H1 (cell line): ENCODE data around the gene FOXP4. TPM values are rescaled to one million over a fixed set of nuclear protein-coding genes. Genes with fewer than 3 reads are reported as not detected.

Experiments used
- CTCF ChIA-PET: fragments of 300-600 bp; sonication (Branson Sonifier 250); formaldehyde crosslinking; loops from one replicate; lab custom pipeline; 2021; ENCODE audit not compliant: partially characterized antibody; lab: Charles Lee
- POLR2A ChIA-PET: fragments of 300-600 bp; sonication (Branson Sonifier 250); formaldehyde crosslinking; loops from one replicate; lab custom pipeline; 2021; ENCODE audit warnings: inconsistent platforms; ENCODE audit not compliant: partially characterized antibody; lab: Charles Lee
- DNase-seq, 2 experiments: peaks; one replicate each; pipeline versions ENCODE4 v3.0.0 to v3.0.0-alpha.2; 2010 to 2022; ENCODE audit warnings: low spot score in 2 of 2, low read depth in 1 of 2, mixed read lengths in 1 of 2
- FAIRE-seq: peaks from 2 replicates; lab custom pipeline; 2011; peaks lifted over from hg19 to GRCh38; lab: Jason Lieb, UNC
- H2AFZ ChIP-seq: 2 replicates; pipeline ENCODE4 v1.8.1; 2012; ENCODE audit warnings: low read length, inconsistent platforms
- H2AK5ac ChIP-seq: 2 replicates; pipeline ENCODE4 v1.6.1; 2013; ENCODE audit warnings: low read depth, low read length
- H2BK120ac ChIP-seq: replicated peaks from 2 replicates; pipeline ENCODE3; 2013; ENCODE audit warnings: low read depth, low read length, inconsistent platforms
- H2BK12ac ChIP-seq: 2 replicates; pipeline ENCODE4 v1.6.1; 2013; ENCODE audit warnings: low read depth, low read length
- H2BK15ac ChIP-seq: 2 replicates; pipeline ENCODE4 v1.6.1; 2013; ENCODE audit warnings: low read length
- H2BK20ac ChIP-seq: 2 replicates; pipeline ENCODE4 v1.6.1; 2013; ENCODE audit warnings: low read length
- H2BK5ac ChIP-seq: 2 replicates; pipeline ENCODE4 v1.6.1; 2013; ENCODE audit warnings: low read depth, low read length
- H3K14ac ChIP-seq: 2 replicates; pipeline ENCODE4 v1.6.1; 2013; ENCODE audit warnings: inconsistent platforms; ENCODE audit not compliant: insufficient read length
- H3K18ac ChIP-seq: 2 replicates; pipeline ENCODE4 v1.6.1; 2013; ENCODE audit warnings: low read length; ENCODE audit errors: extremely low read depth
- H3K23ac ChIP-seq: 2 replicates; pipeline ENCODE4 v1.6.1; 2013; ENCODE audit warnings: inconsistent platforms; ENCODE audit not compliant: insufficient read length
- H3K23me2 ChIP-seq: 2 replicates; pipeline ENCODE4 v1.6.1; 2013; ENCODE audit warnings: low read depth, low read length
- H3K27ac ChIP-seq: 2 replicates; pipeline ENCODE4 v1.6.1; 2011; ENCODE audit warnings: low read depth, low read length, inconsistent platforms
- H3K27me3 ChIP-seq, 4 experiments: replicated peaks in 1 of 4; 1 replicate in 1 of 4; 2 replicates in 3 of 4; pipeline versions ENCODE4 v1.6.1 to v1.8.1; 2011 to 2013; ENCODE audit warnings: low read length in 3 of 4, mild to moderate bottlenecking in 3 of 4, inconsistent platforms in 2 of 4, mixed read lengths in 2 of 4, moderate library complexity in 1 of 4; ENCODE audit not compliant: control insufficient read depth in 3 of 4, insufficient read depth in 3 of 4; ENCODE audit errors: extremely low read depth in 1 of 4
- H3K36me3 ChIP-seq, 4 experiments: 2 replicates each; pipeline versions ENCODE4 v1.6.1 to v1.8.1; 2011 to 2013; ENCODE audit warnings: mild to moderate bottlenecking in 4 of 4, low read length in 3 of 4, moderate library complexity in 2 of 4, control low read depth in 1 of 4, inconsistent platforms in 1 of 4; ENCODE audit not compliant: insufficient read depth in 4 of 4, control insufficient read depth in 2 of 4
- H3K4ac ChIP-seq: replicated peaks from 2 replicates; pipeline ENCODE3; 2013; ENCODE audit warnings: low read length, low read depth, mixed read lengths, inconsistent platforms; ENCODE audit not compliant: insufficient read length
- H3K4me1 ChIP-seq, 4 experiments: replicated peaks in 1 of 4; 1 replicate in 1 of 4; 2 replicates in 3 of 4; pipeline versions ENCODE4 v1.6.1 to v1.8.1; 2011 to 2013; ENCODE audit warnings: low read length in 3 of 4, inconsistent platforms in 2 of 4, mixed read lengths in 1 of 4; ENCODE audit not compliant: insufficient read depth in 4 of 4, control insufficient read depth in 3 of 4
- H3K4me2 ChIP-seq, 2 experiments: 2 replicates each; pipeline versions ENCODE4 v1.6.1 to v1.8.1; 2011 to 2013; ENCODE audit warnings: low read depth in 2 of 2, low read length in 2 of 2, control low read depth in 1 of 2, inconsistent platforms in 1 of 2, mild to moderate bottlenecking in 1 of 2; ENCODE audit not compliant: insufficient read depth in 1 of 2
- H3K4me3 ChIP-seq, 4 experiments: fragments of 200-600, 300-600 bp in 1 of 4; sonication (generic), shearing (Covaris generic), sonication (Bioruptor Twin) in 1 of 4; 2 replicates each; pipeline versions ENCODE4 v1.5.1 to v1.8.1; 2011 to 2016; ENCODE audit warnings: low read length in 4 of 4, low read depth in 3 of 4, control low read depth in 2 of 4, inconsistent platforms in 2 of 4, mild to moderate bottlenecking in 2 of 4, mixed read lengths in 1 of 4, moderate library complexity in 1 of 4; ENCODE audit not compliant: insufficient read depth in 2 of 4; ENCODE audit errors: extremely low read depth in 1 of 4
- H3K56ac ChIP-seq: replicated peaks from 2 replicates; pipeline ENCODE3; 2013; ENCODE audit warnings: low read depth, mild to moderate bottlenecking, mixed read lengths, low read length, inconsistent platforms; ENCODE audit not compliant: insufficient read length
- H3K79me1 ChIP-seq: 2 replicates; pipeline ENCODE4 v1.6.1; 2013; ENCODE audit warnings: low read depth, low read length, control low read depth
- H3K79me2 ChIP-seq, 2 experiments: 2 replicates each; pipeline versions ENCODE4 v1.6.1 to v1.8.1; 2012 to 2013; ENCODE audit warnings: low read length in 2 of 2, mild to moderate bottlenecking in 2 of 2, inconsistent platforms in 1 of 2; ENCODE audit not compliant: insufficient read depth in 2 of 2, control insufficient read depth in 1 of 2
- H3K9ac ChIP-seq, 4 experiments: replicated peaks in 1 of 4; 1 replicate in 1 of 4; 2 replicates in 3 of 4; pipeline versions ENCODE4 v1.6.1 to v1.8.1; 2011 to 2013; ENCODE audit warnings: low read depth in 3 of 4, low read length in 3 of 4, control low read depth in 2 of 4, mild to moderate bottlenecking in 2 of 4, moderate library complexity in 2 of 4, inconsistent platforms in 1 of 4; ENCODE audit errors: extremely low read depth in 1 of 4
- H3K9me3 ChIP-seq, 2 experiments: 2 replicates each; pipeline versions ENCODE4 v1.6.1 to v1.8.1; 2012 to 2013; ENCODE audit warnings: mild to moderate bottlenecking in 2 of 2, moderate library complexity in 2 of 2, control low read depth in 1 of 2, inconsistent platforms in 1 of 2, low read depth in 1 of 2, low read length in 1 of 2, mixed read lengths in 1 of 2; ENCODE audit not compliant: insufficient read depth in 2 of 2
- H4K20me1 ChIP-seq, 2 experiments: replicated peaks in 1 of 2; 2 replicates each; pipeline versions ENCODE3 to v1.8.1; 2011 to 2013; ENCODE audit warnings: inconsistent platforms in 2 of 2, low read length in 2 of 2, mild to moderate bottlenecking in 1 of 2; ENCODE audit not compliant: insufficient read depth in 2 of 2, control insufficient read depth in 1 of 2
- H4K5ac ChIP-seq: 2 replicates; pipeline ENCODE4 v1.6.1; 2013; ENCODE audit warnings: low read length, low read depth, mixed read lengths, inconsistent platforms; ENCODE audit not compliant: insufficient read length
- H4K8ac ChIP-seq: 2 replicates; pipeline ENCODE4 v1.8.0; 2013; ENCODE audit warnings: mild to moderate bottlenecking, moderate library complexity, low read length, inconsistent platforms; ENCODE audit not compliant: insufficient read depth; ENCODE audit errors: extremely low read depth
- H4K91ac ChIP-seq: replicated peaks from 2 replicates; pipeline ENCODE3; 2013; ENCODE audit warnings: low read length, mixed read lengths, inconsistent platforms; ENCODE audit not compliant: insufficient read length
- ASH2L ChIP-seq: fragments of 200-600, 300-600 bp; sonication (generic); IDR thresholded peaks from one replicate; pipeline ENCODE4 v1.7.1; 2017; ENCODE audit warnings: low read length
- ATF2 ChIP-seq: IDR thresholded peaks from 2 replicates; pipeline ENCODE4 v1.6.1; 2012; ENCODE audit warnings: low read length, inconsistent platforms
- CEBPB ChIP-seq: IDR thresholded peaks from 2 replicates; pipeline ENCODE4 v1.6.1; 2012; ENCODE audit warnings: low read depth, low read length
- E2F6 ChIP-seq: IDR thresholded peaks from 2 replicates; pipeline ENCODE4 v1.6.1; 2012; ENCODE audit warnings: inconsistent platforms
- JUND ChIP-seq: IDR thresholded peaks from 2 replicates; pipeline ENCODE4 v1.6.1; 2011; ENCODE audit warnings: mild to moderate bottlenecking, improper control_type of control experiment, low read length
- NANOG ChIP-seq: IDR thresholded peaks from 2 replicates; pipeline ENCODE4 v1.6.1; 2011; ENCODE audit warnings: low read length, low read depth, mild to moderate bottlenecking, inconsistent platforms; ENCODE audit not compliant: insufficient read depth, poor library complexity, severe bottlenecking
- POLR2AphosphoS5 ChIP-seq: IDR thresholded peaks from 2 replicates; pipeline ENCODE4 v1.6.1; 2011; ENCODE audit warnings: low read depth, low read length
- RFX5 ChIP-seq: IDR thresholded peaks from 2 replicates; pipeline ENCODE4 v1.6.1; 2011; ENCODE audit warnings: low read depth, low read length, improper control_type of control experiment, borderline replicate concordance
- SIN3A ChIP-seq, 2 experiments: IDR thresholded peaks in 1 of 2; conservative IDR thresholded peaks in 1 of 2; 2 replicates each; pipeline ENCODE4 v1.6.1; 2011 to 2012; ENCODE audit warnings: low read length in 2 of 2, improper control_type of control experiment in 1 of 2, low read depth in 1 of 2, mild to moderate bottlenecking in 1 of 2
- SRF ChIP-seq: IDR thresholded peaks from 2 replicates; pipeline ENCODE4 v1.6.1; 2011; ENCODE audit warnings: mild to moderate bottlenecking, low read depth, low read length, moderate library complexity
- TEAD4 ChIP-seq: IDR thresholded peaks from 2 replicates; pipeline ENCODE4 v1.6.1; 2012; ENCODE audit warnings: low read depth, low read length, inconsistent platforms, mixed read lengths
- WGBS, 2 experiments: shearing (Covaris generic) in 1 of 2; methylation state at CpG; one replicate each; pipeline versions ENCODE4 v1.1.6 to v1.1.7; 2013 to 2015; ENCODE audit warnings: low lambda C conversion rate in 2 of 2, mixed read lengths in 2 of 2, inconsistent platforms in 1 of 2, low coverage in 1 of 2, missing lambda C conversion rate in 1 of 2; ENCODE audit not compliant: insufficient replicate concordance in 2 of 2, insufficient coverage in 1 of 2, insufficient read length in 1 of 2; ENCODE audit errors: extremely low coverage in 1 of 2, missing lambda C conversion rate in 1 of 2; 5-methylcytosine and 5-hydroxymethylcytosine counted together
- polyA plus RNA-seq, 7 experiments: library from polyadenylated mRNA; depleted of rRNA in 3 of 7; stranded (reverse) in 5 of 7; unstranded in 2 of 7; fragments of >200 nt in 5 of 7; fragments of 200-250 nt in 2 of 7; gene quantifications; 1 replicate in 5 of 7; 2 replicates in 1 of 7; 4 replicates in 1 of 7; pipeline versions ENCODE4 v1.2.1 to v1.2.3, GENCODE V29; 2011 to 2013; ENCODE audit warnings: missing spikeins in 2 of 7, mixed read lengths in 2 of 7
- total RNA-seq: library from RNA; stranded (reverse); fragmentation: NEBNext Ultra II Directional; extraction: Animal tissue kit (Norgen Biotek cat#: 25700); gene quantifications from 2 replicates; pipeline ENCODE4 v1.2.1, GENCODE V29; 2021

FOXP4 gene
- total and polyA plus RNA-seq, 2 of the 8 experiments (the other 6 are each of a cell fraction or from before 2014, with no cell fraction given), result 4.8 to 13.3 TPM

GRCh38 chr6:41576667-41577066 is 30.5 kb downstream of the FOXP4 start:
- Histone ChIP-seq H3K4ac (peak overlapping the region; percentile 27), H3K36me3 (no peaks in the 10 kb centered on the region), H4K5ac (no peak overlapping the region), H4K20me1 (no peaks in the 10 kb centered on the region), H3K4me3 (no peak overlapping the region), H2BK20ac (peak overlapping the region; percentile 92; the same call in 1 of the 2 replicates), H4K91ac (peak overlapping the region; percentile 51), H3K9ac (no peak overlapping the region), H3K56ac (no peak overlapping the region), H2BK12ac (0 out of 2 replicates have a peak overlapping the region, but pooled peaks have one; percentile 44), H2BK15ac (peak overlapping the region; percentile 99; the same call in 1 of the 2 replicates), H3K23me2 (no peaks in the 10 kb centered on the region), H3K79me1 (no peaks in the 10 kb centered on the region), H3K27ac (no peak overlapping the region), H3K23ac (no peak overlapping the region), H3K9me3 (no peaks in the 10 kb centered on the region), H2AFZ (no peak overlapping the region), H3K79me2 (no peaks in the 10 kb centered on the region), H2BK5ac (0 out of 2 replicates have a peak overlapping the region, but pooled peaks have one; percentile 100), H3K4me2 (no peak overlapping the region), H3K4me1 (peaks cover 26 to 39% (median 28%) of the 10 kb centered on the region in 4 experiments), H3K14ac (no peak overlapping the region), H4K8ac (no peak overlapping the region), H2AK5ac (peak overlapping the region; percentile 89; the same call in 1 of the 2 replicates), H3K27me3 (no peaks in the 10 kb centered on the region), H2BK120ac (no peak overlapping the region), H3K18ac (peak overlapping the region; percentile 65)
- CTCF ChIA-PET, result interaction anchor here (1.0 to 5.9 kb wide), 3 partner anchors 13 to 133 kb away, joined by 3 to 51 read pairs (median 3); no protein-coding TSS in a partner anchor
- POLR2A ChIA-PET, result interaction anchor here (3.6 kb wide), 1 partner anchor 15 kb away, joined by 24 read pairs; no protein-coding TSS in a partner anchor
- DNase-seq (no peak), FAIRE-seq (no peak)
- 86% methylated on average over 4 of the region's 4 CpGs; no CpG with 5 or more reads in 1 of the 2 experiments for WGBS, 2 experiments
- TF ChIP-seq NANOG, result no peak
- TF ChIP-seq SIN3A (conservative IDR thresholded peaks at IDR 0.05 in 1 of 2, IDR thresholded peaks at IDR 0.05 in 1 of 2; ENCODE audit: low read depth in 1 of 2, low read length in 2 of 2), result no peak
- no peak for TF ChIP-seq TEAD4
- no peak for TF ChIP-seq CEBPB
- TF ChIP-seq SRF, result no peak
- no peak for TF ChIP-seq E2F6
- TF ChIP-seq ATF2, result no peak
- no peak for TF ChIP-seq ASH2L
- TF ChIP-seq POLR2AphosphoS5, result no peak
- TF ChIP-seq JUND, result no peak
- TF ChIP-seq RFX5, result no peak
